Measurements from ENCODE around the gene PDZD2.
A peak's percentile ranks its signal among the peaks of the same experiment; 100 is the strongest.

The PDZD2 gene

GRCh38 chr5:32143617-32144377 is 504.9 kb downstream of the PDZD2 start:
- peaks cover 4% of the 10 kb centered on the region for H3K36me3 ChIP-seq
- H3K27ac ChIP-seq = no peak overlapping the region
- no peak overlapping the region for H3K4me3 ChIP-seq (ENCODE audit: low read depth in 1 of 2, low read length in 1 of 2)
- H3K4me1 ChIP-seq (ENCODE audit: control insufficient read depth in 1 of 2, insufficient read depth in 1 of 2, low read depth in 1 of 2, low read length in 1 of 2) = peaks cover 13 to 17% of the 10 kb centered on the region in 2 experiments
- no peak for TF ChIP-seq CTCF (IDR thresholded peaks at IDR 0.05)
- no peaks in the 10 kb centered on the region for H3K27me3 ChIP-seq
- no peaks in the 10 kb centered on the region for H3K9me3 ChIP-seq

- no peak overlapping the region for H3K4me3 ChIP-seq (ENCODE audit: low read depth in 1 of 2, low read length in 1 of 2)
- peaks cover 13 to 17% of the 10 kb centered on the region in 2 experiments for H3K4me1 ChIP-seq (ENCODE audit: control insufficient read depth in 1 of 2, insufficient read depth in 1 of 2, low read depth in 1 of 2, low read length in 1 of 2)
- H3K27me3 ChIP-seq = no peaks in the 10 kb centered on the region
- no peaks in the 10 kb centered on the region for H3K9me3 ChIP-seq
- no peak for TF ChIP-seq CTCF (IDR thresholded peaks at IDR 0.05)
- H3K36me3 ChIP-seq = peaks cover 4% of the 10 kb centered on the region
- H3K27ac ChIP-seq = no peak overlapping the region
These were observed 505.7 kb downstream of the PDZD2 start for GRCh38 chr5:32144378-32145207.

GRCh38 chr5:32145378-32145777 is 506.4 kb downstream of the PDZD2 start:
- Histone ChIP-seq H3K9me3 (no peaks in the 10 kb centered on the region), H3K27me3 (no peaks in the 10 kb centered on the region), H3K4me3 (ENCODE audit: low read depth in 1 of 2, low read length in 1 of 2) (no peak overlapping the region), H3K4me1 (ENCODE audit: control insufficient read depth in 1 of 2, insufficient read depth in 1 of 2, low read depth in 1 of 2, low read length in 1 of 2) (peaks cover 13 to 17% of the 10 kb centered on the region in 2 experiments), H3K36me3 (peaks cover 4% of the 10 kb centered on the region), H3K27ac (no peak overlapping the region)
- TF ChIP-seq CTCF (IDR thresholded peaks at IDR 0.05) = no peak

- peak overlapping the region; percentile 29 for H3K27ac ChIP-seq
- no peaks in the 10 kb centered on the region for H3K27me3 ChIP-seq
- H3K4me3 ChIP-seq (ENCODE audit: low read depth in 1 of 2, low read length in 1 of 2) = no peak overlapping the region
- H3K4me1 ChIP-seq (ENCODE audit: control insufficient read depth in 1 of 2, insufficient read depth in 1 of 2, low read depth in 1 of 2, low read length in 1 of 2) = peaks cover 13 to 17% of the 10 kb centered on the region in 2 experiments
- TF ChIP-seq CTCF (IDR thresholded peaks at IDR 0.05) = no peak
- H3K9me3 ChIP-seq = no peaks in the 10 kb centered on the region
- H3K36me3 ChIP-seq = peaks cover 1% of the 10 kb centered on the region
These were observed 508.3 kb downstream of the PDZD2 start for GRCh38 chr5:32147236-32147635.

GRCh38 chr5:32147959-32148358 is 509.0 kb downstream of the PDZD2 start:
- Histone ChIP-seq H3K27ac (peak overlapping the region; percentile 44), H3K9me3 (no peaks in the 10 kb centered on the region), H3K4me1 (ENCODE audit: control insufficient read depth in 1 of 2, insufficient read depth in 1 of 2, low read depth in 1 of 2, low read length in 1 of 2) (peaks cover 13 to 17% of the 10 kb centered on the region in 2 experiments), H3K27me3 (no peaks in the 10 kb centered on the region), H3K4me3 (ENCODE audit: low read depth in 1 of 2, low read length in 1 of 2) (no peak overlapping the region), H3K36me3 (no peaks in the 10 kb centered on the region)
- TF ChIP-seq CTCF (IDR thresholded peaks at IDR 0.05) = no peak

Data from neutrophil (primary cell).